Measurements from ENCODE around the gene MED12. TPM values are rescaled to one million over a fixed set of nuclear protein-coding genes. Genes with fewer than 3 reads are reported as not detected.

MED12 gene
- total RNA-seq, 1 experiment from 2014 or later = 16.9 TPM

DNA sequence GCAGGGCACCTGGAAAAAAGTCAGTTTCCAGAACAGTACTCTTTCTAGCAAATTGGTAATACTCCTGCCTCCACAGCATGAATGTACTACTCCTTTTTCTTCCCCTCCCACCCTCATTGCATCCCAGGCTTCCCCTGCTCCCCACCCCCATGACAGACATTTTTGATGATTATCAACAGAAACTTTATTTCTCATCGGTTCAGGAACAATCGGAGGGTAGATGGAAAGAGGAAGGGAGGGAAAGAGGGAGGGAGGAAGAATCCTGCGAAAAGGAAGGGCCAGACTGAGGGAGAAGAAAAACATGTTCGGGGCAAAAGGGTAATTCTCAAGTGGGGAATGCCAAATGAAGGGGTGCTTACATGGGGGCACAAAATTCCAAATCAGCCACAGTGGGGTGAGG is 11.2 kb upstream of the MED12 start:
- no peak for DNase-seq (ENCODE audit: low spot score)

DNA sequence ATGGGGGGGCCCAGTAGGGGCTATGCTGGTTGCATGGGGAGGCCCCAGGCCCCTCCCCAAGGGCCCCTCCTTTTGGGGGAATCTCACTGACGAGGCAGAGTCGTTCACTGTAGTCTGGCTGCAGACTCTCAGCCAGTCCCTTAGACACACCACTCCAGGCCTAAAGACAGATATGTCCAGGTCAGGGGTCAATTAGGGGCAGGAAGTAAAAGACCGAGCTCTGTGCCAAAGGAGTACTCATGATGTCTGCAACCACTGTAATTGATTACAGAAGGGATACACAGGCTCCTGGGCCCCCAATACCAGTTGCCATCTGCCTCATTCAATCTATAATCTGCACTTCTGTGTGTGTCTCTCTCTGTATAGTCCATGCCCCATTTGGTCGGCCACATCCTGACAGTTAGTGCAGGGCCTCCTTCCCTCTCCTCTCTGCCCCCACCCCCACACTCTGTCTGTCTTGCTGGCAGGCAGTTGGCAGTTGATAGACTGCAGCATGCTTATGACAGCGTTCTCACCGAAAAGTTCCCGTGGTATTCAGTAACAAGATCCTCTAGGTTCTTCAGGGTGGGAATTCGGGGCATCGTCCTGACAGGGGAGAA is 10.5 kb upstream of the MED12 start:
- DNase-seq (ENCODE audit: low spot score) = no peak

DNA sequence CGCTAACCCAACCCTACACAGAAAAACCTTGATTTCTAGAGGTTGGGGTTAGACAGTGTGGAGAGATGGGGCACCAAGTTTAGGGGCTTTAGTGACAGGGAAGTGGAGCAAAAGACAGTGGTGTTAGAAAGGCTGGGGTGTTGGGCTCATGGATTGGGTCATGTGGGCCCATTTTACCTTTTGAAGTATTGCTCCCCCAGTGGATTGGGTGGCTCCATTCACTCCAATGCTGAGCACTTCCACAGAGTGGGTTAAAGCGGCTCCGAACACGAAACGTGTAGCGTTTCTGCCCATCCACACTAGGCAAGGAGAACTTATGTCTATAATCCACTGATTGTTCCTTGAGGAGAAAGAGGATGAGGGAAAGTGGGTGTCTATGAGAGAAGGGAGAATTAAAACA is 9.3 kb upstream of the MED12 start:
- DNase-seq (ENCODE audit: low spot score) = no peak

DNA sequence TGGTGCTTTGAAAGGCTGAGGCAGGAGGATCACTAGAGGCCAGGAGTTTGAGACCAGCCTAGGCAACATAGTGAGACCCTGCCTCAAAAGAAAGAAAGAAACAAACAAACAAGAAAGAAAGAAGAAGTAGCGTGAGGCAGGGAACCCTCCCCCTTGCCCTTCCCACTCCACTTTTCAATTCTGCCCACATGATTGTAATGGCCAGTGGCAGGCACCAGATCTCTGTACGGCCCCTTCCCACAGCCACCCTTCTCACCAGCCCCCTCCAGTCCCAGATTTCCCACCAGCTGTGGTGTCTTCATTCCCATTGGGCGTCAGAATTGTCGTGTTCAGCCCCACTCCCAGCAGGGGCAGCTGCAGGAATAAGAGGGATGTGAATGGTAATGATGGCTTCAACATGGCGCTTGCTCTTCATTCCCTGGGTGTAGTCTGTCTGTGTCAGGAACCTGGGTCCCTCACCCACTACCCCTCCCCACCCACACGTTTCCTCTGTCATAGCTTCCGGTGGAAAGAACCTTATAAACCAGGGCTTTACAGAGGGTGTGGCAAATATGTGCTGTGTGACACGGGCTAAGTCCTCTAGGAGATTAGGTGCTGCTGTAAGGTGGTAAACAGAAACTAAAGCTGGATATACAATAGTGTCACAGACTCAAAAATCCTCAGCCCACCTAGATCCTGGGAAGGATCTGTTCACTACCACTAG is 7.1 kb upstream of the MED12 start, which contains the start of gene IL2RG:
Gene IL2RG (minus strand): TSS at position 437 of the 703 bp plus-strand sequence. CDS start 38 bp downstream, at position 399.
- no peak for DNase-seq (ENCODE audit: low spot score)

DNA sequence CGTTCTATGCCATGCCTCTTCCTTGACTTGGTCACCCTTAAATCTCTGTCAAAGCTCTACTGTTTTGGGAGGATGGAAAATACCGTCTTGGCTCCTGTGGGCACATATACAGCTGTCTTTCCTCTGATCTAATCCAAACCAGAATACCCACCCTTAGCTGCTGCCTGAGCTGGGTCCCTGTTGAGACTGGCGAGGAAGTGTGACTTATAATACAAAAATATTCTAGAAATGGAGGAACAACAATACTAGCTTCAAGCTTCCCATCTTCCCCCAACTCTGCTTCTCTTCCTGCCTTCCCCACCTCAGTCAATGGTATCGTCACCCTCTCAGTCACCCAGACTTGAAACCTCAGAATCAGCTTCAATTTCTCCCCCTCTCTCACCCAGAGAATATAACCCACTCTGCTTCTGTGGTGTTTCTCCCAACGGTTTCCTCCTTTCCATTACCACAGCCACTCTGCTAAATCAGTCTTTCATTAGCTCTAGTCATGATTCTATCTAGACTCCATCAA is 6.4 kb upstream of the MED12 start:
- DNase-seq (ENCODE audit: low spot score) = no peak

DNA sequence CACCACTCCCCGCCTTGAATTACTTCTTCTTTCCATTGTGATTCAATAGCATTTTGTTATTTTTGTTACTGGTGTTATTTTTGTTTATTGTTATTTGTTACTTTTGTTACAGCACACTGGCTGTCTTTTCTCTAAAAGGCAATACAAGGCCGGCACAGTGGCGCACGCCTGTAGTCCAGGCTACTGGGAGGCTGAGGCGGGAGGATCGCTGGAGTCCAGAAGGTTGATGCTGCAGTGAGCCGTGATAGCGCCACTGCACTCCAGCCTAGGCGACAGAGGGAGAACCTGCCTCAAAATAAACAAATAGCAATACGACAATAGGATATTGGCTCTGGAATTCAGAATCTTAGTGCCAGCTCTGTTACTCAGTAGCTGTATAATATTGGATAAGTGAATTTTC is 1.0 kb upstream of the MED12 start:
- no peak for DNase-seq (ENCODE audit: low spot score)

DNA sequence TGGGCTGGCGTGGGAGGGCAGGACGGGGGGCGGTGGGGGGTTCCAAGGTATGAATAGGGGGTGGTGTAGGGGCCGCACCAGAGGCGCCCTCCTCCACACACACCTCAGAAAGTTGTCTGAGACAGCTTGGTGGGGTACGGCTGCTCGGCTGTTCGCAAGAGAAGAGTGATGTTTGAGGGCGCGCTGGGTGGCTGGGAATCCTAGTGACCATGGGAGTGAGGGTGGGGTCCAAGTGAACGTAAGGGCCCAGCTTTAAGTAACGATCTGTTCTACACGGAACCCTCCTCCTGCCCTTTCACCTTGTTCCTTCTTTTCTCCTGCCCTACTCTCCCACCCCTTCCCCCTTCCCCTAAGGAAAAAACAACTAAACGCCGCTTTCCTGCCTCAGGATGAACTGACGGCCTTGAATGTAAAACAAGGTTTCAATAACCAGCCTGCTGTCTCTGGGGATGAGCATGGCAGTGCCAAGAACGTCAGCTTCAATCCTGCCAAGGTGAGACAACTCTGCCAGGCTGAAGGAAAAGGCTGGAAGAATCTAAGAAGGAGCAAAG is 664 bp downstream of the MED12 start:
- DNase-seq (ENCODE audit: low spot score) = no peak

DNA sequence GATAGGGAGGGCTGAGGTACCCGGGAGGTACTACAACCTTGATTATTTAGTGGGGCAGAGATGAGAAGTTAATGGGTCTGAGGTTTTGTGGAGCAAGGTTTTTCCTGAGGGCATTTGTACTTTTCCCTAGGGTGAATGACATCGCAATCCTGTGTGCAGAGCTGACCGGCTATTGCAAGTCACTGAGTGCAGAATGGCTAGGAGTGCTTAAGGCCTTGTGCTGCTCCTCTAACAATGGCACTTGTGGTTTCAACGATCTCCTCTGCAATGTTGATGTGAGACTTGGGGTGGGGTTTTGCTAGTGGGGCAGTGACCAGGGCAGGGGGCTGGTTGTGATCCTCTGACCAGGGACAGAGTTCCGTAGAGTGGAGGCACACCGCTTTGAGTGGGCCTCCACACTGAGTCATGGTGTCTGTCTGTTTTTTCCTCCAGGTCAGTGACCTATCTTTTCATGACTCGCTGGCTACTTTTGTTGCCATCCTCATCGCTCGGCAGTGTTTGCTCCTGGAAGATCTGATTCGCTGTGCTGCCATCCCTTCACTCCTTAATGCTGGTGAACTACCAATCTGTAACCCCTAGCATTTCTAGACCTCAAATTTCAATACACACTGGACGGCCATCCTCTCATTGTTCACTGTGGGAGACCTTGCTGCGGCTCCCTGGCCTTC is 9.9 kb downstream of the MED12 start:
- DNase-seq (ENCODE audit: low spot score) = peak; percentile 22

DNA sequence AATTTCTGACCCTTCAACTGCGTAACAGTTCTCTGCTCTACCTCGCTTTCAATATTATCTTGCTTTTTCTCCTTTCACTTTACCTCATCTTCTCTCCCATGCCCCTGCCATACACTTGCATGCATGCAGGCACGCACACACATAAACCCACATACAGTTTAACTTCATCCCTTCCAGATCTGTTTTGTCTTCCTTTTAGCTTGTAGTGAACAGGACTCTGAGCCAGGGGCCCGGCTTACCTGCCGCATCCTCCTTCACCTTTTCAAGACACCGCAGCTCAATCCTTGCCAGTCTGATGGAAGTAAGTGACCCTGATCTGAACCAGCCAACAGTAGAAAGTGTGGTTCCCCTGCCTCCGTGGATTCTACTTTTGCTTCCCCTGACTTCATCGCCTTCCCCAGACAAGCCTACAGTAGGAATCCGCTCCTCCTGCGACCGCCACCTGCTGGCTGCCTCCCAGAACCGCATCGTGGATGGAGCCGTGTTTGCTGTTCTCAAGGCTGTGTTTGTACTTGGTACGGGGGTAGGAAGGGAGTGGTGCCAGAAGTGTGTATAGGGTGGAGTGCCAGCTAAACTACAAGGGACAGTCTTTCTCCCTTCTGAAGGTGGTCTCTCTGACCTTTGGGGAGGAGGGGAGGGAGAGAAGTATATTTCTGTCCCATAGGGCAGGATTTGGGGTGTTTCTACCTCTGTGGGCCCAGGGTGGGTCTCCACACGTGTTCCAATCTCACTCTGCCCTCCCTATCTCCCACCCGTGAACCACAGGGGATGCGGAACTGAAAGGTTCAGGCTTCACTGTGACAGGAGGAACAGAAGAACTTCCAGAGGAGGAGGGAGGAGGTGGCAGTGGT is 10.7 kb downstream of the MED12 start:
- DNase-seq (ENCODE audit: low spot score) = no peak

DNA sequence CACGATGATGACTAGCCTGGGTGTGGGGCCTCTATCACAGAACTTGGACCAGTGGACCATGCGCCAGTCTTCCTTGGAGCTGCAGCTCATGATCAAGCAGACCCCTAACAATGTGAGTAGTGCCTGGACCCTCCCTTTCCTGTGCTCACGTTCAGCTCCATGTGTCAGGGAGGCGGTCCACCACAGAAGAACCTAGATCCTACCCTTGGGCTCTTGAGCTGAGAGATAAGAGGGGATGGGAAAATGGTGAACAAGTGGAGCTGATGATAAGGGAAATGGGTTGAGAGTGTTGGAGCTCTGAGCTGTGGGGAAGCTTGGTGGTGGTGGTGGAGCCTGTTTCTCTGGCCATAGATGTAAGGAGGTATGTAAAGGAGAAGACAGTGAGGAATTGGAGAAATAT is 13.1 kb downstream of the MED12 start:
- no peak for DNase-seq (ENCODE audit: low spot score)

DNA sequence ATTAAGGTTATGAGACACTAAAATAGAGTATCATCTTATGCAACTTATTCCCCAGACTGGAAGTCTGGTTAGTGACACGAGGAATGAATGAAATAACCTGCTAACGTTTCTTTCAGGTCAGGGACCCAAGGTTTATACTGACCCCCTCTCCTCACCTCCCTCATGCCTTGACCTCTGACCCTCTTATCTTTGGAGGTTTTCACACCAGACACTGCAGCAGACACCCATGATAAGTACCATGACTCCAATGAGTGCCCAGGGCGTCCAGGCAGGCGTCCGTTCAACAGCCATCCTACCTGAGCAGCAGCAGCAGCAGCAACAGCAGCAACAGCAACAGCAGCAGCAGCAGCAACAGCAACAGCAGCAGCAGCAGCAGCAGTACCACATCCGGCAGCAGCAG is 22.0 kb downstream of the MED12 start:
- no peak for DNase-seq (ENCODE audit: low spot score)

DNA sequence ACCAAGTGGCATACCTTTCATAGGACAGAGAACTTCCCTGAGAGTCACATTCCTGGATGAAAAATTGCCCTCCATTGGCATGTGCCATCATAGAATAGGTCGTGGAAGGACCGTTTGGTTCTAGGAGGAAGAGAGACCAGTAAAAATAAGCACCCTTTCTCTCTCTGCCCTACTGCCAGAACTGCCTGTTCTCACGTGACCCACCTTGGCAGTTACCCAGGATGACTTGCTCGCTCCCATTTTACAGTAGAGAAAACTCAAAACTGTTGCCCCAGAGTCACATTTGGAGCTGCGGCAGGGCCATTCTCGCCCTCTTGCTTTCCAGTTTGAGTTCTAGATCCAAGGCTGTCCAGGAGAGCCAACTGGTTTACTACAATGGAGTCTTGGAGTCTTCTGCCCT is 25.1 kb downstream of the MED12 start:
- DNase-seq (ENCODE audit: low spot score) = no peak

DNA sequence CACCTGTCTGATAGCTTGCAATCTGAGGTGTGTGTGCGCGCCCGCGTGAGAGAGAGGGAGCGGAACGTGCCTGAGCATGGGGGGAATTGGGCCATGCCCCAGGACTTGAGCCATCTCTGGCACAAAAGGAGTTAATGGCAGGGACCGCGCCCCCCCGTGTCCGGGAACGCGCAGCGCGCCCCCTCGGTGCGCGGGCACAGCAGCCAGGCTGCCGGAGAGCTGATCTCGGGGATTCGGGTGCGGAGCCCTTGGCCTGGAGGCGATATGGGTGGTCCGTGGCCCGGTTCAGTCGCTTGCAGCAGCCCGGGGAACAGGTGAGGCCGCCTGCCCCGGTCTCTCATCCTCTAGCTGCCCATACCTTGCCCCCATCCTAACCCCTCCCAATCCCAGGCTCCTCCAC is 26.3 kb downstream of the MED12 start, which contains the start of gene NLGN3:
Gene NLGN3 (plus strand): TSS at position 191 of the 400 bp plus-strand sequence. CDS start 2,909 bp downstream, outside the sequence.
- no peak for DNase-seq (ENCODE audit: low spot score)

DNA sequence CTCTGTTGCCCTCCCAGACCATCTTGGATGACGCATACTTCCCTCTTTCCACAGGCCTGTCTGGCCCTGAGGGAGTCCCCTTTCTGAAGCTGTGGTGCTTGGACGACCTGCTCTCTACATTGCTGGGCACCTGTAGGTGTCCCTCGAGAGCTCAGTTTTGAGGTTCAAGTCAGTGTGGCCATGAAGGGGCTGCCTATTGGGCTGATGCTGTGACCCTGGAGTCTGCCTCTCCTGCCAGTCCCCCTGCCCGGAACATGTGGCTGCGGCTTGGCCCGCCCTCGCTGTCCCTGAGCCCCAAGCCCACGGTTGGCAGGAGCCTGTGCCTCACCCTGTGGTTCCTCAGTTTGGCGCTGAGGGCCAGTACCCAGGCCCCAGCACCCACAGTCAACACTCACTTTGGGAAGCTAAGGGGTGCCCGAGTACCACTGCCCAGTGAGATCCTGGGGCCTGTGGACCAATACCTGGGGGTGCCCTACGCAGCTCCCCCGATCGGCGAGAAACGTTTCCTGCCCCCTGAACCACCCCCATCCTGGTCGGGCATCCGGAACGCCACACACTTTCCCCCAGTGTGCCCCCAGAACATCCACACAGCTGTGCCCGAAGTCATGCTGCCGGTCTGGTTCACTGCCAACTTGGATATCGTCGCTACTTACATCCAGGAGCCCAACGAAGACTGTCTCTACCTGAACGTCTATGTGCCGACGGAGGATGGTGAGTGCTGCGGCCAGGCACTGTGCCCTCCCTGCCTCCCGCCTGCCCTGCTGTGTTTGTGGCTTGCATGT is 29.3 kb downstream of the MED12 start:
- no peak for DNase-seq (ENCODE audit: low spot score)

DNA sequence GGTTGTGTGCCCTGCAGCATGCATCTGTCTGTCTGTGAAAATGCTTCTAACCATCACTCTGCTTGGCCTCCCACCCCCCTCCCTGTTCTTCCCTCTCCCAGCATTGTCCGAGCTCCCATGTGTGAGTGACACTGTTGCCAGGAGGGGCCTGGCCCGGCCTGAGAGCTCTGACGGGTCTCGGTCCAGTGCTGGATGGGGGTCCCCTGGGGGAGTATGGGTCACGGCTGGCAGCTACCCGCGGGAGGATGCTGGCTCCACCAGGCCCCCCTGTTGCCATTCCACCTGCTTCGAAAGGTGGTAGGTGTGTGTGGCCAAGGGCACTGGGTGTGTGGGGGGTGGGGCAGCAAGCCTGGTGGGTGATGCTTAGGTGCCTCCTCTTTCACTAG is 29.9 kb downstream of the MED12 start:
- DNase-seq (ENCODE audit: low spot score) = no peak

DNA sequence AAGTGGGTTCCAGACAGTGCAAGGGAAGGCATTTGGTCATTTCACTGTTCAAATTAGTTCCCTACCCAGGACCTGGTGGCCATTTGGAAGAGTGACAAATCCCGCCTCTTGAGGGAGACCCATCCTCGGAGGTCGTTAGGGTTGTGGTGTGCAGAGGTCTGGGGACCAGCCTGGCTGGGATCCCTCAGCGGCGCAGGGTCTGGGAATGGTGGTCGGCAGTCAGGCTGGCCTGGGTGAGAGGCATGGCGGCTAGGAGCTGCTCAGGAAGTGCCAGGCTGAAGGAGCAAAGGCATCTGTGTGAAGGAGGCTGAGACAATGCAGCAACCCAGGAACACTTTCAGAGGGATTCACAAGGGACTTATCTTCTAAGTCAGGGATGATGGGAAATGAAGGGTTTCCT is 33.0 kb downstream of the MED12 start:
- no peak for DNase-seq (ENCODE audit: low spot score)

DNA sequence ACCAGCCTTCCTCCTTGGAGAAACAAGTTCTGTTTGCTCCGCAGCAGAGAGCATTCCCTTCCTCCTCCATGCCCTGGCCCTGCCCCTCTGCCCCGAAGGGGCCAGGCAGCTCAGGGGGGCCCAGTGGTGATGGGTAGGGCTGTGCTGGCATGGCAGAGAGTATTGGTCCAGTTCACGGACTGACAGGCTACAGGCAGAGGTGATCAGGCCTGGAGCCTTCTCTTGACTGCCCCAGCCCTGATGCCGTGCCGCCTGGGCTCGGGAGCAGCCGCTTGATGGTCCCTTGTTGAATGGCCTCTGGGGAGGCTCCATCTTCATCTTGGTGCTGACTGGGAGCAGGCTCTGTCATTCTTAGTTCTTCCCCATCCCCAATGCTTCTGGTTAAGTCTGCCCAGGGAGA is 35.8 kb downstream of the MED12 start:
- DNase-seq (ENCODE audit: low spot score) = no peak

DNA sequence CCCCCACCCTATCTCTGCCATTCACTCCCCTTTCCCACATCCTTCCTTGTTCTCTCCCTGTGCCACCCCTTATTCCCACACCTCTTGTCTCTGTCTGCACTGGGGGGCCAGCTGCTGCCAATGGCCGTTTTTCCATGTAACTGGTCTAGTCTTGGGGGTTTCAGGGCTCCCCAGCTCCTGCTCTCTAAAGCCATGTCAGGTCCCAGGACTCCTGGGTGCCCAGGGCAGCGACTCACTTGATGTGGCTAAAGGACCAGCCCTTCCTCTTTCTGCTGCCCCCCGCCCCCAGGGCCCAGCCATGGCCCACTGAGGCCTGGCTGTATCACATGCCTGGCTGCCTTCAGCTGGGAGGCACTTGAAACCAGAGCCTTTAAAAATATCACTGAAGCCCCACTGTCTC is 36.2 kb downstream of the MED12 start:
- DNase-seq (ENCODE audit: low spot score) = no peak

DNA sequence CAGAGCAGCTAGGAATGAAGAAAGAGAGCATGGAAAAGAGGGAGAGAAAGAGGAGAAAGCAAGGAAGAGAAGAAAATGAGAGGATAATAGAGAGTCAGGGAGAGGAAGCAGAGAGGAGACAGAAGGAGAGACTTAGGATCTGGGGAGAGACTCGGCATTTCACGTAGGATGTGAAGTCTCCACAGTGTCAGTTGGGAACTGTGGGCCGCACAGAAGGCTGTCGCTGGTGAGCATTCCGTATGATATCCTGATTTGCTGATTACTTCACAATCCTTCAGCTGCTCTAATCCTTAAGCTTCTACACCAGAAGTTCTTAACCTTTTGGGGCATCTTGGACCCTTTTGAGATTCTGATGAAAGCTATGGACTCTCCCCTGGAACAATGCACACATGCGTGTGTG is 40.2 kb downstream of the MED12 start:
- no peak for DNase-seq (ENCODE audit: low spot score)

DNA sequence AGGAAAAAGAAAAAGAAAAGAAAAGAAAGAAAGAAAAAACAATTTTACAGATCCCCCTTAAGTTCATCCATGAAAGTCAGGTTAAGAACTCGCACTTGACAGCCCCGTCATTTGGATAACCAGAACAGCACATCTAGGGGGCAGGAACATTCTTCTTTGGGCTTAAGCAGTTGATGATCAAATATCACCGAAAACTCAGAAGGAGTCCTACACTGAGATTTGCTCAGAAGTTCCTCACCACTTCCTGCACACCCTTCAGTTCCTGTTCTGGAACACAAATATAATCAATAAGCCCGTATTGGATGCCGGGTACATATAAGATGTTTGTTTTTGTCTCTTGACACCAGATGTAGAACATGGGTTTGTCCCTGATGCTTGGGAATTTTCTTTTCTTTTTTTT is 40.9 kb downstream of the MED12 start:
- DNase-seq (ENCODE audit: low spot score) = no peak

DNA sequence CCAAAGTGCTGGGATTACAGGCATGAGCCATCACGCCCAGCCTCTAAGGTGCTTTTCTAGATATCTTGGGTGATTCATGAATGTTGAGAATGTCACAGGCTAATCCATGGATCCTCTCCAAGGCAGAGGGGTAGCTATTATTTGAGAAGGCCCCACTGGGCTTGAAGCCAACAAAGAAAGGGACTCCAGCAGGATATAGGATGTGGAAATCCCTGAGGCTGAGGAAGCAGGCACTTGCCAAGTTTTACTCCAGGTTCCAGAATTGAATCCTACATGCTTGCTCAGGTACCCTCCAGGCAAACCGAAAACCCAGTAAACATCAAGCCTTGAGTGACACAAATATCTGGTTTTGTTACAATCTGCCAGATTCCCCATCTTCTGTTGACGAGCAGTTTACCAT is 42.1 kb downstream of the MED12 start:
- no peak for DNase-seq (ENCODE audit: low spot score)

Measured in A172 (cell line).